ENCODE results near the gene HCST.

GRCh38 chr19:35883882-35884281 is 18.4 kb upstream of the HCST start:
- no peak for TF ChIP-seq CTCF (IDR thresholded peaks at IDR 0.05)
- TF ChIP-seq POLR2A (IDR thresholded peaks at IDR 0.05) = no peak
